ENCODE measurements around the gene RASSF3.

The RASSF3 gene

DNA sequence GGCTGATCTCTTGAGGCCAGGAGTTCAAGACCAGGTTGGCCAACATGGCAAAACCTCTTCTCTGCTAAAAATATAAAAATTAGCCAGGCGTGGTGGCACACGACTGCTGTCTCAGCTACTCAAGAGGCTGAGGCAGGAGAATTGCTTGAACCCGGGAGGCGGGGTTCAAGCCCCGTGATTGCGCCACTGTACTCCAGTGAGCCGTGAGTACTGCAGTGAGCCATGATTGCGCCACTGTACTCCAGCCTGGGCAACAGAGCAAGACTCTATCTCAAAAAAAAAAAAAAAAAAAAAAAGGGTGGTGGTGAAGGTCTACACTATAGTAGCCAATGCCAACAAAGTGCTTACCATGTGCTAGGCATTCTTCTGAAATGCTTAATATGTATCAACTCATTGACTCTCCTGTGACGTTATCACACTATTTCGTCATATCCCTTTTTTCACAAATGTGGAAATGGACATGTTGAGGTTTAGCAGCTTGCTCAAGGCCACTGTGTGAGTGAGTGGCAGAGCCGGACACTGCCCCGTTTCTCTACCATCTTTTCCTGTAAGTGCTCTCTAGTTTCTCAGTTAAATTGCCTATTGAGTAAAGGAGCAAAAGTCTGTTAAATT, 89.3 kb downstream of the RASSF3 start:
- no peak for ATAC-seq
- TF ChIP-seq BACH2 (CRISPR knock-in tag; IDR thresholded peaks at IDR 0.05; ENCODE audit: borderline replicate concordance) (no peak), POU6F1 (CRISPR knock-in tag; IDR thresholded peaks at IDR 0.05; ENCODE audit: borderline replicate concordance, low read depth) (no peak), ISL1 (CRISPR knock-in tag; IDR thresholded peaks at IDR 0.05) (no peak), OSR1 (CRISPR knock-in tag; IDR thresholded peaks at IDR 0.05) (no peak), CSRNP3 (CRISPR knock-in tag; IDR thresholded peaks at IDR 0.05) (no peak), TCF4 (CRISPR knock-in tag; IDR thresholded peaks at IDR 0.05; ENCODE audit: borderline replicate concordance) (no peak), GLIS3 (CRISPR knock-in tag; IDR thresholded peaks at IDR 0.05) (no peak), TSHZ2 (CRISPR knock-in tag; IDR thresholded peaks at IDR 0.05) (no peak), SNAI2 (CRISPR knock-in tag; IDR thresholded peaks at IDR 0.05) (no peak), ZNF565 (CRISPR knock-in tag; conservative IDR thresholded peaks at IDR 0.05; ENCODE audit: low read depth) (no peak), RARB (CRISPR knock-in tag; IDR thresholded peaks at IDR 0.05) (no peak), TOX (CRISPR knock-in tag; IDR thresholded peaks at IDR 0.05; ENCODE audit: borderline replicate concordance) (no peak), ZNF8 (CRISPR knock-in tag; IDR thresholded peaks at IDR 0.05) (no peak)

DNA sequence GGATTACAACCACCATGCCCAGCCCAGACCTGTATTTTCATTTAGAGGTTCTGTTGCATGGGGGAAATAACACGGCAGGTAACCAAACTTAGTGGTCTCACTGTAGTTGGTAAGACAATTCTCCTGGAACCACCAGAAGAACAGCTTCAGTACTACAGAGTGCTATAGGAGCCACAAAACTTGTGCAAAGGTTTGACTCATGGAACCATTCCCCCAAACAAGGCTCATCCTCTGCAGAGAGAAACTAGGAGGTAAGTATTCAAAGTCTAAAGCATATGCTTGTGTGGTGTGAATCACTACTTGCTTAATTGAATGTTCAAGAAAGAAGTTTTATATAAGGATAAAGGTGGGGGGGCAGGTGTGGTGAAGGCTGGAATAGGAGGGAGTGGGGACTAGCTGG, 90.2 kb downstream of the RASSF3 start:
- TF ChIP-seq RARB (CRISPR knock-in tag; IDR thresholded peaks at IDR 0.05) (no peak), TSHZ2 (CRISPR knock-in tag; IDR thresholded peaks at IDR 0.05) (no peak), GLIS3 (CRISPR knock-in tag; IDR thresholded peaks at IDR 0.05) (no peak), SNAI2 (CRISPR knock-in tag; IDR thresholded peaks at IDR 0.05) (no peak), TCF4 (CRISPR knock-in tag; IDR thresholded peaks at IDR 0.05; ENCODE audit: borderline replicate concordance) (no peak), CSDC2 (CRISPR knock-in tag; IDR thresholded peaks at IDR 0.05) (no peak), OSR1 (CRISPR knock-in tag; IDR thresholded peaks at IDR 0.05) (no peak), ESRRG (CRISPR knock-in tag; IDR thresholded peaks at IDR 0.05) (no peak)
- ATAC-seq: no peak

GRCh38 chr12:64701283-64701682, 91.0 kb downstream of the RASSF3 start:
- peak; percentile 63 for ATAC-seq

GRCh38 chr12:64706306-64706705, 96.0 kb downstream of the RASSF3 start:
- ATAC-seq: peak; percentile 77
- no peak for TF ChIP-seq TSHZ2 (CRISPR knock-in tag; IDR thresholded peaks at IDR 0.05)
- TF ChIP-seq ARNTL (CRISPR knock-in tag; IDR thresholded peaks at IDR 0.05; ENCODE audit: borderline replicate concordance, low read depth): no peak
- TF ChIP-seq, protein P1, sequence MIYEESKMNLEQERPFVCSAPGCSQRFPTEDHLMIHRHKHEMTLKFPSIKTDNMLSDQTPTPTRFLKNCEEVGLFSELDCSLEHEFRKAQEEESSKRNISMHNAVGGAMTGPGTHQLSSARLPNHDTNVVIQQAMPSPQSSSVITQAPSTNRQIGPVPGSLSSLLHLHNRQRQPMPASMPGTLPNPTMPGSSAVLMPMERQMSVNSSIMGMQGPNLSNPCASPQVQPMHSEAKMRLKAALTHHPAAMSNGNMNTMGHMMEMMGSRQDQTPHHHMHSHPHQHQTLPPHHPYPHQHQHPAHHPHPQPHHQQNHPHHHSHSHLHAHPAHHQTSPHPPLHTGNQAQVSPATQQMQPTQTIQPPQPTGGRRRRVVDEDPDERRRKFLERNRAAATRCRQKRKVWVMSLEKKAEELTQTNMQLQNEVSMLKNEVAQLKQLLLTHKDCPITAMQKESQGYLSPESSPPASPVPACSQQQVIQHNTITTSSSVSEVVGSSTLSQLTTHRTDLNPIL (CRISPR knock-in tag; IDR thresholded peaks at IDR 0.05; ENCODE audit: low read depth): no peak
- no peak for TF ChIP-seq ZFP3 (CRISPR knock-in tag; IDR thresholded peaks at IDR 0.05)
- TF ChIP-seq ZNF70 (CRISPR knock-in tag; IDR thresholded peaks at IDR 0.05): no peak
- no peak for TF ChIP-seq TCF4 (CRISPR knock-in tag; IDR thresholded peaks at IDR 0.05; ENCODE audit: borderline replicate concordance)
- TF ChIP-seq RARB (CRISPR knock-in tag; IDR thresholded peaks at IDR 0.05): no peak
- TF ChIP-seq ZC3H10 (CRISPR knock-in tag; IDR thresholded peaks at IDR 0.05): no peak
- no peak for TF ChIP-seq ISL1 (CRISPR knock-in tag; IDR thresholded peaks at IDR 0.05)
- no peak for TF ChIP-seq TOX (CRISPR knock-in tag; IDR thresholded peaks at IDR 0.05; ENCODE audit: borderline replicate concordance)
- no peak for TF ChIP-seq SNAI2 (CRISPR knock-in tag; IDR thresholded peaks at IDR 0.05)
- no peak for TF ChIP-seq CSRNP3 (CRISPR knock-in tag; IDR thresholded peaks at IDR 0.05)

More at GRCh38 chr12:64701283-64701682, 91.0 kb downstream of the RASSF3 start:
- TF ChIP-seq TCF4 (CRISPR knock-in tag; IDR thresholded peaks at IDR 0.05; ENCODE audit: borderline replicate concordance) (peak; percentile 55; the same call in 1 of the 2 replicates), RARB (CRISPR knock-in tag; IDR thresholded peaks at IDR 0.05) (no peak)

Data from SK-N-SH treated with all-trans-retinoic acid at 6 μM for 48 hours (cell line).